B cell (primary cell): ENCODE data around the gene LMAN1L. TPM values are rescaled to one million over a fixed set of nuclear protein-coding genes. Genes with fewer than 3 reads are reported as not detected.

Experiments
- ATAC-seq: fragments of 200-7000 bp; cut with Tn5 transposase; one replicate; pipeline ENCODE4 v1.10.0; 2021; ENCODE audit warnings: low read depth, mild to moderate bottlenecking, moderate number of reproducible peaks, moderate library complexity
- CTCF ChIA-PET: fragments of 350-600 bp; sonication (Branson Sonifier 250); formaldehyde crosslinking; loops from one replicate; lab custom pipeline; 2021; ENCODE audit warnings: antibody characterized with exemption, inconsistent platforms; lab: Charles Lee
- POLR2A ChIA-PET: fragments of 350-600 bp; sonication (Branson Sonifier 250); formaldehyde crosslinking; loops from one replicate; lab custom pipeline; 2021; ENCODE audit warnings: antibody characterized with exemption; lab: Charles Lee
- DNase-seq: peaks from one replicate; pipeline ENCODE4 v3.0.0; 2013
- H2AFZ ChIP-seq: 2 replicates; pipeline ENCODE4 v1.6.1; 2012; ENCODE audit warnings: mild to moderate bottlenecking, low read depth, low read length; ENCODE audit not compliant: insufficient read depth, poor library complexity, severe bottlenecking
- H3K27ac ChIP-seq, 2 donors: 1 replicate in 1 of 2; 2 replicates in 1 of 2; pipeline ENCODE4 v1.5.1; 2012 to 2013; ENCODE audit warnings: low read length in 2 of 2, mild to moderate bottlenecking in 2 of 2, moderate library complexity in 1 of 2
- H3K27me3 ChIP-seq, 4 experiments: fragments of 200-600 bp in 1 of 4; sonication (generic) in 1 of 4; replicated peaks in 1 of 4; 1 replicate in 2 of 4; 2 replicates in 2 of 4; pipeline versions ENCODE4 v1.6.1 to v1.7.0; 2013 to 2016; ENCODE audit warnings: low read length in 3 of 4, mild to moderate bottlenecking in 2 of 4, mixed read lengths in 1 of 4, moderate library complexity in 1 of 4; ENCODE audit not compliant: insufficient read depth in 4 of 4, control insufficient read depth in 3 of 4; ENCODE audit errors: control extremely low read depth in 1 of 4
- H3K36me3 ChIP-seq, 2 experiments: replicated peaks in 1 of 2; 1 replicate in 1 of 2; 2 replicates in 1 of 2; pipeline versions ENCODE4 v1.6.1 to v1.7.1; 2013; ENCODE audit warnings: low read length in 1 of 2; ENCODE audit not compliant: insufficient read depth in 2 of 2, control insufficient read depth in 1 of 2; ENCODE audit errors: control extremely low read depth in 1 of 2, extremely low read depth in 1 of 2
- H3K4me1 ChIP-seq, 2 donors: fragments of 200-600 bp in 1 of 2; sonication (generic) in 1 of 2; 1 replicate in 1 of 2; 2 replicates in 1 of 2; pipeline versions ENCODE4 v1.5.1 to v1.6.1; 2013 to 2017; ENCODE audit warnings: low read length in 2 of 2; ENCODE audit not compliant: control insufficient read depth in 2 of 2, insufficient read depth in 2 of 2
- H3K4me2 ChIP-seq: replicated peaks from 2 replicates; pipeline ENCODE3; 2012; ENCODE audit warnings: mild to moderate bottlenecking, low read depth, low read length; ENCODE audit not compliant: poor library complexity, severe bottlenecking
- H3K4me3 ChIP-seq, 5 experiments: fragments of 200-600 bp in 1 of 5; sonication (generic) in 1 of 5; 1 replicate in 3 of 5; 2 replicates in 2 of 5; pipeline versions ENCODE4 v1.5.1 to v1.7.0; 2011 to 2016; ENCODE audit warnings: low read length in 4 of 5, mild to moderate bottlenecking in 4 of 5, low read depth in 2 of 5, control low read depth in 1 of 5, moderate library complexity in 1 of 5; ENCODE audit not compliant: insufficient read depth in 1 of 5; ENCODE audit errors: control extremely low read depth in 1 of 5, extremely low read depth in 1 of 5
- H3K79me2 ChIP-seq: fragments of 200-600 bp; sonication (generic); one replicate; pipeline ENCODE4 v1.6.0; 2016; ENCODE audit warnings: low read length; ENCODE audit not compliant: control insufficient read depth, insufficient read depth
- H3K9ac ChIP-seq: fragments of 200-600 bp; sonication (generic); 2 replicates; pipeline ENCODE4 v1.6.1; 2017; ENCODE audit warnings: mild to moderate bottlenecking, low read length, moderate library complexity
- H3K9me3 ChIP-seq, 3 donors: one replicate each; pipeline versions ENCODE4 v1.6.1 to v1.7.1; 2013; ENCODE audit warnings: low read length in 2 of 3; ENCODE audit not compliant: control insufficient read depth in 2 of 3, insufficient read depth in 1 of 3; ENCODE audit errors: control extremely low read depth in 1 of 3
- H4K20me1 ChIP-seq: 2 replicates; pipeline ENCODE4 v1.6.0; 2012; ENCODE audit warnings: mild to moderate bottlenecking, low read length; ENCODE audit not compliant: insufficient read depth, control insufficient read depth, poor library complexity, severe bottlenecking
- H3K27ac Mint-ChIP-seq: one replicate; pipeline ENCODE4 v1.8.0; 2021; ENCODE audit warnings: mixed read lengths
- H3K27me3 Mint-ChIP-seq: one replicate; pipeline ENCODE4 v1.8.0; 2021; ENCODE audit warnings: mixed read lengths
- H3K4me1 Mint-ChIP-seq: one replicate; pipeline ENCODE4 v1.8.0; 2021; ENCODE audit warnings: mixed read lengths
- H3K4me3 Mint-ChIP-seq: one replicate; pipeline ENCODE4 v1.8.0; 2021; ENCODE audit warnings: mixed read lengths
- H3K9me3 Mint-ChIP-seq: one replicate; pipeline ENCODE4 v1.8.0; 2022; ENCODE audit warnings: mixed read lengths; ENCODE audit not compliant: insufficient read depth
- CTCF ChIP-seq: fragments of 200-600 bp; IDR thresholded peaks from one replicate; pipeline ENCODE4 v1.8.0; 2022; ENCODE audit warnings: antibody characterized with exemption, mild to moderate bottlenecking
- EZH2 ChIP-seq: IDR thresholded peaks from 2 replicates; pipeline ENCODE4 v1.6.1; 2012; ENCODE audit warnings: borderline replicate concordance, low read depth, mild to moderate bottlenecking, moderate library complexity, low read length; ENCODE audit not compliant: insufficient read depth, poor library complexity, severe bottlenecking
- WGBS: methylation state at CpG from one replicate; pipeline ENCODE4 v1.1.5; 2013; ENCODE audit warnings: missing lambda C conversion rate; ENCODE audit not compliant: insufficient coverage; 5-methylcytosine and 5-hydroxymethylcytosine counted together
- intact Hi-C: fragments of 100-400 bp; cut with micrococcal nuclease; formaldehyde crosslinking; loops from one replicate; pipeline ENCODE4 v1.10.0; 2022
- polyA plus RNA-seq: library from polyadenylated mRNA; depleted of rRNA; stranded (reverse); fragments of >200 nt; gene quantifications from 2 replicates; pipeline ENCODE4 v1.2.3, GENCODE V29; 2012
- total RNA-seq, 2 donors: library from RNA; stranded (reverse); fragments of 120-200 nt in 1 of 2; gene quantifications; 1 replicate in 1 of 2; 2 replicates in 1 of 2; pipeline versions ENCODE4 v1.2.3 to v1.2.4, GENCODE V29; 2013 to 2022

Gene LMAN1L
- total and polyA plus RNA-seq, 2 donors (not counting 1 experiment from before 2014, with no cell fraction given), result 0.60 to 1.1 TPM

- Histone ChIP-seq H3K27ac (peak overlapping the region; percentile 90 to 93), H3K36me3 (peaks cover 0 to 12% of the 10 kb centered on the region in 2 experiments), H4K20me1 (peaks cover 20% of the 10 kb centered on the region), H2AFZ (no peak overlapping the region), H3K4me3 (peak overlapping the region; percentile 42 to 99 (median 86)), H3K4me2 (peak overlapping the region; percentile 91), H3K9me3 (peaks cover 0 to 3% (median 0%) of the 10 kb centered on the region in 3 donors), H3K27me3 (no peaks in the 10 kb centered on the region), H3K9ac (peak overlapping the region; percentile 84), H3K4me1 (peaks cover 55 to 84% of the 10 kb centered on the region in 2 donors), H3K79me2 (peaks cover 75% of the 10 kb centered on the region)
- TF ChIP-seq CTCF (peak; percentile 16), EZH2 (no peak)
- Mint-ChIP-seq H3K4me1 (peaks cover 85% of the 10 kb centered on the region), H3K27me3 (no peaks in the 10 kb centered on the region), H3K9me3 (no peaks in the 10 kb centered on the region), H3K4me3 (peak overlapping the region; percentile 93), H3K27ac (peak overlapping the region; percentile 99)
- DNase-seq (peak; percentile 29), ATAC-seq (no peak)
- CTCF ChIA-PET, result interaction anchor here (0.8 to 37.1 kb wide), 6 partner anchors 5 to 346 kb away, joined by 3 to 2548 read pairs (median 16); partner anchors contain the start of genes CSK and LMAN1L
- POLR2A ChIA-PET, result interaction anchor here (0.5 to 15.2 kb wide), 5 partner anchors 9 to 384 kb away, joined by 3 to 572 read pairs (median 16); no protein-coding TSS in a partner anchor
- intact Hi-C loops, result loop anchor here (5.0 to 10.0 kb wide), 6 partner anchors 58 to 668 kb away; partner anchors contain the start of genes ARID3B, SEMA7A, SIN3A and ULK3
- WGBS, result 12% methylated on average over 3 of the region's 8 CpGs
Observed at GRCh38 chr15:74784426-74785193, 28.0 kb upstream of the LMAN1L start.
